Mesothelial cell of epicardium (in vitro differentiated cells): Measurements from ENCODE around the gene STX4. TPM values are rescaled to one million over a fixed set of nuclear protein-coding genes. Genes with fewer than 3 reads are reported as not detected.
A peak's percentile ranks its signal among the peaks of the same experiment; 100 is the strongest.

Source experiments
- DNase-seq, 2 experiments: peaks; one replicate each; pipeline ENCODE4 v3.0.0; 2021; ENCODE audit warnings: low spot score in 2 of 2; ENCODE audit not compliant: unreplicated experiment in 2 of 2
- H3K27ac Mint-ChIP-seq: 2 replicates; pipeline ENCODE4 v1.8.0; 2021; ENCODE audit warnings: mixed read lengths
- H3K27me3 Mint-ChIP-seq: 2 replicates; pipeline ENCODE4 v1.8.0; 2021; ENCODE audit warnings: low read depth, mixed read lengths
- H3K36me3 Mint-ChIP-seq: 2 replicates; pipeline ENCODE4 v1.8.0; 2021; ENCODE audit warnings: mixed read lengths
- H3K4me1 Mint-ChIP-seq: 2 replicates; pipeline ENCODE4 v1.8.0; 2021; ENCODE audit warnings: mixed read lengths
- H3K4me3 Mint-ChIP-seq: 2 replicates; pipeline ENCODE4 v1.8.0; 2021; ENCODE audit warnings: mild to moderate bottlenecking, moderate library complexity, mixed read lengths
- H3K9me3 Mint-ChIP-seq: 2 replicates; pipeline ENCODE4 v1.8.0; 2021; ENCODE audit warnings: mixed read lengths
- total RNA-seq: library from RNA; stranded (reverse); gene quantifications from 3 replicates; pipeline ENCODE4 v1.2.1, GENCODE V29; 2021
- TF ChIP-seq, protein P1 (sequence below): fragments of 200-600 bp; sonication (generic); IDR thresholded peaks from one replicate; pipeline ENCODE4 v1.5.0; 2021; ENCODE audit warnings: antibody characterized with exemption; ENCODE audit not compliant: unreplicated experiment

The STX4 gene
- total RNA-seq, 1 donor from 2014 or later, result 42.8 TPM

DNA sequence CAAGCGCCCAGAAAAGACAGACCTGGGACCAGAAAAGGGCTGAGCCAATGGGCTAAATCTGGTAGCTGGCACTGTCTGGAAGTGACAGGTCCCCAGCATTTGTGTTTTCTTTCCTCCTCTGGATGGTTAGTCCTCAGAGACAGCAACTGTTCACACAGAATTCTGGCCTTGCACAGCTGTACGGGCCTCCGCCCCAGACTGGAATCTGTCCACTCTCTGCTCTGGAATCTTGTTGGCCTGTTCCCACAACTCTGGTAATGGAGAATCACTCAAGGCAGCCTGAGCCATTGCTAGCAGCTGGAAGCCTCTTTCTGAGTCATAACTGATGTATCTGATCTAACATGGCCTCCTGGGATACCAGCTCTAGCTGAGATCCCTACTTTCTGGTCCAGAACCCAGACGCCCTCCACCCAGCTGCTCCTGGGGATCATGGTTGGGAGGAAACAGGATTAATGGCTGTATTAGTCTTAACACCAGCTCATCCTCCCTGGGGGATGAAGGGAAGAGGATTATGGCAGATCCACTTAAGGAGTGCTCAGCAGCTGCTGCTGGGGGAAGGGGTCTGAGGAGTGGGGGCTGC is 31.6 kb downstream of the STX4 start:
- TF ChIP-seq, protein P1, sequence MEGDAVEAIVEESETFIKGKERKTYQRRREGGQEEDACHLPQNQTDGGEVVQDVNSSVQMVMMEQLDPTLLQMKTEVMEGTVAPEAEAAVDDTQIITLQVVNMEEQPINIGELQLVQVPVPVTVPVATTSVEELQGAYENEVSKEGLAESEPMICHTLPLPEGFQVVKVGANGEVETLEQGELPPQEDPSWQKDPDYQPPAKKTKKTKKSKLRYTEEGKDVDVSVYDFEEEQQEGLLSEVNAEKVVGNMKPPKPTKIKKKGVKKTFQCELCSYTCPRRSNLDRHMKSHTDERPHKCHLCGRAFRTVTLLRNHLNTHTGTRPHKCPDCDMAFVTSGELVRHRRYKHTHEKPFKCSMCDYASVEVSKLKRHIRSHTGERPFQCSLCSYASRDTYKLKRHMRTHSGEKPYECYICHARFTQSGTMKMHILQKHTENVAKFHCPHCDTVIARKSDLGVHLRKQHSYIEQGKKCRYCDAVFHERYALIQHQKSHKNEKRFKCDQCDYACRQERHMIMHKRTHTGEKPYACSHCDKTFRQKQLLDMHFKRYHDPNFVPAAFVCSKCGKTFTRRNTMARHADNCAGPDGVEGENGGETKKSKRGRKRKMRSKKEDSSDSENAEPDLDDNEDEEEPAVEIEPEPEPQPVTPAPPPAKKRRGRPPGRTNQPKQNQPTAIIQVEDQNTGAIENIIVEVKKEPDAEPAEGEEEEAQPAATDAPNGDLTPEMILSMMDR, result no peak
- peaks cover 7% of the 10 kb centered on the region for H3K4me1 Mint-ChIP-seq
- peaks cover 25% of the 10 kb centered on the region for H3K36me3 Mint-ChIP-seq
- no peak for DNase-seq
- H3K4me3 Mint-ChIP-seq, result no peak overlapping the region
- peak overlapping the region; percentile 88 for H3K27ac Mint-ChIP-seq
- H3K9me3 Mint-ChIP-seq, result no peaks in the 10 kb centered on the region
- H3K27me3 Mint-ChIP-seq, result no peaks in the 10 kb centered on the region

DNA sequence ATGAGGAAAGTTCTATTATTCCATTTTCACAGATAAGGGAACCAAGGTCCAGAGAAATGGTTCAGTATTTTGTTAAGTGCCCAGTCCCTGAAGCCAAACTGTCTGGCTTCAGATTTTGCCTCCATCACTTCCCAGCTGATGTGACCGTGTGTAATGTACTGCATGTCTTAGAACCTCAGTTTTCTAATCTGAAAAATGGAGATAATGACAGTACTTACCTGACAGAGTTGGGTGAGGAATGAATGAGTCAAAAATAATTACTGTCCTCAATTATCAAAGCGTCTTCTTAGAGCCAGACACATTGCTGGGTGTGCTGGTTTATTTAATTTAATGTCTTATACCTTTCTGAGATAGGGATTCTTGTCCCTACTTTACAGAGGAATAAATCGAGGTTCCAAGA is 34.0 kb downstream of the STX4 start:
- H3K9me3 Mint-ChIP-seq, result no peaks in the 10 kb centered on the region
- no peak overlapping the region for H3K27ac Mint-ChIP-seq
- H3K36me3 Mint-ChIP-seq, result peaks cover 12% of the 10 kb centered on the region
- no peaks in the 10 kb centered on the region for H3K27me3 Mint-ChIP-seq
- TF ChIP-seq, protein P1, result no peak
- H3K4me3 Mint-ChIP-seq, result no peak overlapping the region
- H3K4me1 Mint-ChIP-seq, result peaks cover 15% of the 10 kb centered on the region
- no peak for DNase-seq

GRCh38 chr16:31071861-31072260 is 38.5 kb downstream of the STX4 start:
- TF ChIP-seq, protein P1, result no peak
- H3K9me3 Mint-ChIP-seq, result no peaks in the 10 kb centered on the region
- no peaks in the 10 kb centered on the region for H3K36me3 Mint-ChIP-seq
- H3K27ac Mint-ChIP-seq, result peak overlapping the region; percentile 96
- peak overlapping the region; percentile 99 for H3K4me3 Mint-ChIP-seq
- no peaks in the 10 kb centered on the region for H3K27me3 Mint-ChIP-seq
- H3K4me1 Mint-ChIP-seq, result peaks cover 21% of the 10 kb centered on the region
- DNase-seq, result no peak

DNA sequence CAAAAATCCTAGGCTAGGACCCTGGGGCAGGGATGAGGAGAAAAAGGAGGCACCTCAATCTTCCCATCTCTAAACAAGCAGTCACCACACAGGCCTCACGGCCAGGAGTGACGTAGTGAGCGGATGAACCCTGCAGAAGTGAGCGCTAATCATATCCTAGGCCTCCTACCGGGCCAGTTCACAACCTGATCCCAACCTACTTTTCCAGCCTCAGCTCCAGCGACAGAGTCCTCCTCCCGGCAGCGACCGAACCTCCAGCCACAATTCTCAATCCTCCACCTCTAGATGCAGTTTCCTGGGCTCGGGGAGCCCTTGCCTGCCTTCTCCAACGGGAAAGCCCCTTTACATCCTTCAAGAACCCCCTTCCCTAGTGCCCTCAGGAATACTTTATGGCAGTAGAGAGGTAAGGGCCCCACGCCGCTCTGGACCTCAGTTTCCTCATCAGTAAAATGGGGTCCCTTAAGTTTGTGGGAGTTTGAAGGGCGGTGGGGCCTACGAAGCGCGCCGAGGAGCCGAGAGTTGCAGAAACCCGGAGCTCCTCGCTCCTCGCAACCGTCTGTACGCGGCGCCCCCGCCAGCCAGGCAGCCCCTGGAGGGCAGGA is 39.3 kb downstream of the STX4 start:
- Mint-ChIP-seq H3K27me3 (no peaks in the 10 kb centered on the region), H3K36me3 (peaks cover under 1% of the 10 kb centered on the region), H3K4me1 (peaks cover 21% of the 10 kb centered on the region), H3K9me3 (no peaks in the 10 kb centered on the region), H3K27ac (peak overlapping the region; percentile 96), H3K4me3 (peak overlapping the region; percentile 99)
- no peak for DNase-seq
- TF ChIP-seq, protein P1, result no peak

- peak; percentile 85 to 87 for DNase-seq
- H3K27ac Mint-ChIP-seq, result peak overlapping the region; percentile 96
- H3K4me3 Mint-ChIP-seq, result peak overlapping the region; percentile 99
- H3K27me3 Mint-ChIP-seq, result no peaks in the 10 kb centered on the region
- peaks cover 21% of the 10 kb centered on the region for H3K4me1 Mint-ChIP-seq
- TF ChIP-seq, protein P1, result no peak
- peaks cover 6% of the 10 kb centered on the region for H3K36me3 Mint-ChIP-seq
- H3K9me3 Mint-ChIP-seq, result no peaks in the 10 kb centered on the region
Measured at GRCh38 chr16:31073142-31073969, 40.0 kb downstream of the STX4 start.
